Lower leg skin (tissue), 4 donors: ENCODE measurements around the gene PROM1. TPM values are rescaled to one million over a fixed set of nuclear protein-coding genes. Genes with fewer than 3 reads are reported as not detected.
A peak's percentile ranks its signal among the peaks of the same experiment; 100 is the strongest.

ENCODE experiments used
- DNase-seq, 2 donors: peaks; one replicate each; pipeline ENCODE4 v3.0.0-alpha.2; 2019; ENCODE audit warnings: low spot score in 2 of 2
- H3K4me3 ChIP-seq: fragments of 200-600 bp; sonication (generic); 2 replicates; pipeline ENCODE4 v1.5.1; 2017; ENCODE audit warnings: mild to moderate bottlenecking, low read depth; ENCODE audit not compliant: poor library complexity, severe bottlenecking
- CTCF ChIP-seq, 3 donors: fragments of 450-650 bp; IDR thresholded peaks; one replicate each; pipeline ENCODE4 v1.5.1; 2016; ENCODE audit warnings: antibody characterized with exemption in 3 of 3, mild to moderate bottlenecking in 3 of 3, moderate library complexity in 2 of 3
- POLR2A ChIP-seq, 2 donors: fragments of 450-650 bp; IDR thresholded peaks; one replicate each; pipeline ENCODE4 v1.6.1; 2016 to 2017; ENCODE audit warnings: antibody characterized with exemption in 2 of 2, mild to moderate bottlenecking in 1 of 2, moderate library complexity in 1 of 2
- WGBS, 2 donors: methylation state at CpG; one replicate each; pipeline ENCODE4 v1.1.5; 2018; 5-methylcytosine and 5-hydroxymethylcytosine counted together
- intact Hi-C: fragments of 100-400 bp; cut with DNase I; formaldehyde crosslinking; loops from one replicate; pipeline ENCODE4 v1.15.0; 2023; ENCODE audit warnings: low total_unique reads
- total RNA-seq, 4 donors: library from RNA; depleted of rRNA; stranded (reverse); fragments of >200 nt; gene quantifications; one replicate each; pipeline ENCODE4 v1.1.0, GENCODE V29; 2016

The PROM1 gene
- total RNA-seq, 4 donors from 2014 or later = 1.3 to 7.6 (median 2.9) TPM

GRCh38 chr4:15956179-15956850 lies 127.5 kb downstream of the PROM1 start:
- H3K4me3 ChIP-seq = no peak overlapping the region
- WGBS, 2 donors = 37 to 38% methylated on average over 9 of the region's 9 CpGs
- TF ChIP-seq CTCF (IDR thresholded peaks at IDR 0.05) (peak in 1 of 3 donors; percentile 86), POLR2A (IDR thresholded peaks at IDR 0.05) (no peak)
- intact Hi-C loops = loop anchor here (5.0 kb wide), 1 partner anchor 149 kb away; no protein-coding TSS in a partner anchor
- peak; percentile 80 to 93 for DNase-seq

DNA sequence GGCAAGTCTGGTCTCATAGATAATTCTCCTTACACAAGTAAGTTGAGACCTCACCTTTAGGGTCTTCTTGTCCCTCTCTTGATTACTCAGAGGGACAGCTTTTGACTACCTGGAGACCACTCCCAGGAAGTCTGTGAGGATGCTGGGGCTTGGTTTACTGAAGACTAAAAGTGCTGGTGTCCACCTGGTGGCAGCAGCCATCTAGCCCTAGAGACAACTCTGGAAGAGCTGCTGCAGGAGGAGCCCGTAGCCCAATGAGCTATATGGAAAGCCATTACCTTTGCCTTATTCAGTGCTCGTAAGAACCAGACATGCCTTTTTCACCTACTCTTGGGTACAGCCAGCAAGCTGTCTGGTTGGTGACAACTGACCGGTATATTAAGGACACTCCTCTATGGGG lies 128.2 kb downstream of the PROM1 start:
- no peak for DNase-seq
- intact Hi-C loops = loop anchor here (5.0 kb wide), 1 partner anchor 148 kb away; no protein-coding TSS in a partner anchor
- 89 to 92% methylated on average over 3 of the region's 3 CpGs for WGBS, 2 donors
- H3K4me3 ChIP-seq = no peak overlapping the region
- no peak for TF ChIP-seq POLR2A (IDR thresholded peaks at IDR 0.05)
- TF ChIP-seq CTCF (IDR thresholded peaks at IDR 0.05) = no peak

GRCh38 chr4:15953625-15954024 lies 130.2 kb downstream of the PROM1 start:
- no peak for TF ChIP-seq CTCF (IDR thresholded peaks at IDR 0.05)
- no peak for TF ChIP-seq POLR2A (IDR thresholded peaks at IDR 0.05)
- DNase-seq = no peak
- no peak overlapping the region for H3K4me3 ChIP-seq
- WGBS, 2 donors = 90 to 92% methylated on average over 5 of the region's 5 CpGs
- intact Hi-C loops = loop anchor here (5.0 kb wide), 1 partner anchor 71 kb away; no protein-coding TSS in a partner anchor

DNA sequence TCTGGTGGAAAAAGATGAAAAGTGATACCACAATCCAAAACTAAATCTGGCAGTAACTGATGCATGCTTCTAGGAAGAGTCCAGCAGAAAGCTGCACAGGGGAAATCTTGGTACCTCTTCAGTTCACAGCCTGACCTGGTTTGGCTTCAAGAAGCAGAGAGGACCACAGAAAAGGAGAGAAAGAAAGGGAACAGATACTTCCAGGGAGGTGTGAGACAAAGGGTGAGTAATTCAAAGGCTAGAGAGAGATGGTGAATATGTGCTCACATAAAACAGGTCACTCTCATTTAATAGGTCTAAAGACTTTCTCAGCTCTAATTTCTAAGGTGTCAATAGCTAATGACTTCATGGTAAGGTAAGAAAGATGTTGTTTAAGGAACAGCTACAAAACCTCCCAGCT lies 132.0 kb downstream of the PROM1 start:
- no peak overlapping the region for H3K4me3 ChIP-seq
- DNase-seq = no peak
- TF ChIP-seq POLR2A (IDR thresholded peaks at IDR 0.05) = no peak
- no peak for TF ChIP-seq CTCF (IDR thresholded peaks at IDR 0.05)
- intact Hi-C loops = loop anchor here (5.0 kb wide), 1 partner anchor 69 kb away; no protein-coding TSS in a partner anchor

GRCh38 chr4:15948826-15949225 lies 135.0 kb downstream of the PROM1 start:
- TF ChIP-seq CTCF (IDR thresholded peaks at IDR 0.05) (no peak), POLR2A (IDR thresholded peaks at IDR 0.05) (no peak)
- DNase-seq = no peak
- 94 to 96% methylated on average over 9 of the region's 9 CpGs for WGBS, 2 donors
- intact Hi-C loops = no loop called here
- no peak overlapping the region for H3K4me3 ChIP-seq

GRCh38 chr4:15947684-15948083 lies 136.1 kb downstream of the PROM1 start:
- no peak for DNase-seq
- no peak overlapping the region for H3K4me3 ChIP-seq
- 89 to 94% methylated on average over 8 of the region's 8 CpGs for WGBS, 2 donors
- TF ChIP-seq POLR2A (IDR thresholded peaks at IDR 0.05) (no peak), CTCF (IDR thresholded peaks at IDR 0.05) (no peak)
- intact Hi-C loops = no loop called here
